Endothelial cell of umbilical vein (primary cell): ENCODE results near the gene SRBD1. TPM values are rescaled to one million over a fixed set of nuclear protein-coding genes. Genes with fewer than 3 reads are reported as not detected.

Experiments used
- BruUV-seq: library from RNA; stranded (reverse); fragments of 400-500 nt; replicated peaks from 2 replicates; lab custom pipeline; 2021; lab: Mats Ljungman, UMichigan
- CTCF ChIA-PET: fragments of 300-600, 350-600 bp; sonication (Branson Sonifier 250); formaldehyde crosslinking; loops from one replicate; lab custom pipeline; 2021; ENCODE audit warnings: antibody characterized with exemption, inconsistent platforms; lab: Charles Lee
- POLR2A ChIA-PET: fragments of 300-600, 350-600 bp; sonication (Branson Sonifier 250); formaldehyde crosslinking; loops from one replicate; lab custom pipeline; 2021; ENCODE audit warnings: antibody characterized with exemption, inconsistent platforms; lab: Charles Lee
- DNase-seq: peaks from one replicate; pipeline ENCODE4 v3.0.0-alpha.2; 2011; ENCODE audit warnings: low read depth, low spot score
- FAIRE-seq: peaks from 2 replicates; lab custom pipeline; 2011; peaks lifted over from hg19 to GRCh38; lab: Jason Lieb, UNC
- H2AFZ ChIP-seq: 2 replicates; pipeline ENCODE4 v1.6.0; 2012; ENCODE audit warnings: low read depth, low read length, control low read depth, inconsistent platforms
- H3K27ac ChIP-seq: 2 replicates; pipeline ENCODE4 v1.5.1; 2011; ENCODE audit warnings: low read depth, mild to moderate bottlenecking, control low read depth, low read length, moderate library complexity; ENCODE audit not compliant: insufficient read depth
- H3K27me3 ChIP-seq, 2 experiments: 2 replicates each; pipeline versions ENCODE4 v1.6.0 to v1.6.1; 2011; ENCODE audit warnings: low read length in 2 of 2, mixed read lengths in 1 of 2; ENCODE audit not compliant: control insufficient read depth in 2 of 2, insufficient read depth in 2 of 2
- H3K36me3 ChIP-seq, 2 experiments: 2 replicates in 1 of 2; 3 replicates in 1 of 2; pipeline ENCODE4 v1.5.1; 2011; ENCODE audit warnings: low read length in 2 of 2, mild to moderate bottlenecking in 1 of 2, moderate library complexity in 1 of 2; ENCODE audit not compliant: control insufficient read depth in 2 of 2, insufficient read depth in 2 of 2; ENCODE audit errors: extremely low read depth in 1 of 2
- H3K4me1 ChIP-seq: 3 replicates; pipeline ENCODE4 v1.5.1; 2011; ENCODE audit warnings: mild to moderate bottlenecking, low read length; ENCODE audit not compliant: control insufficient read depth, insufficient read depth; ENCODE audit errors: extremely low read depth
- H3K4me2 ChIP-seq: 2 replicates; pipeline ENCODE4 v1.6.1; 2011; ENCODE audit warnings: low read length, control low read depth, mixed read lengths; ENCODE audit not compliant: insufficient read depth
- H3K4me3 ChIP-seq, 3 experiments: fragments of 200-600 bp in 1 of 3; sonication (generic), shearing (Covaris generic) in 1 of 3; replicated peaks in 1 of 3; 2 replicates each; pipeline ENCODE4 v1.5.1; 2011 to 2016; ENCODE audit warnings: control low read depth in 3 of 3, low read length in 3 of 3, mild to moderate bottlenecking in 2 of 3, inconsistent platforms in 1 of 3, low read depth in 1 of 3, moderate library complexity in 1 of 3; ENCODE audit not compliant: insufficient read depth in 1 of 3
- H3K79me2 ChIP-seq: 2 replicates; pipeline ENCODE4 v1.6.0; 2012; ENCODE audit warnings: low read length, inconsistent platforms; ENCODE audit not compliant: control insufficient read depth, insufficient read depth
- H3K9ac ChIP-seq: replicated peaks from 2 replicates; pipeline ENCODE3; 2011; ENCODE audit warnings: low read length, control low read depth; ENCODE audit not compliant: insufficient read depth; ENCODE audit errors: extremely low read depth
- H3K9me1 ChIP-seq: replicated peaks from 3 replicates; pipeline ENCODE4 v1.6.0; 2011; ENCODE audit warnings: mild to moderate bottlenecking, low read length; ENCODE audit not compliant: control insufficient read depth, insufficient read depth; ENCODE audit errors: extremely low read depth
- H3K9me3 ChIP-seq: replicated peaks from 2 replicates; pipeline ENCODE4 v1.5.1; 2012; ENCODE audit warnings: low read length, inconsistent platforms; ENCODE audit not compliant: control insufficient read depth, insufficient read depth
- H4K20me1 ChIP-seq: replicated peaks from 2 replicates; pipeline ENCODE3; 2011; ENCODE audit warnings: mild to moderate bottlenecking, low read length; ENCODE audit not compliant: control insufficient read depth, insufficient read depth; ENCODE audit errors: extremely low read depth
- EZH2 ChIP-seq: IDR thresholded peaks from 2 replicates; pipeline ENCODE4 v1.6.1; 2012; ENCODE audit warnings: borderline replicate concordance, low read depth, mild to moderate bottlenecking, moderate library complexity, low read length, inconsistent platforms; ENCODE audit not compliant: severe bottlenecking
- GATA2 ChIP-seq: IDR thresholded peaks from 2 replicates; pipeline ENCODE4 v1.7.0; 2011; ENCODE audit warnings: low read depth, mild to moderate bottlenecking, moderate library complexity, mixed read lengths, low read length; ENCODE audit not compliant: insufficient read length, insufficient read depth
- JUN ChIP-seq: IDR thresholded peaks from 2 replicates; pipeline ENCODE4 v1.6.1; 2011; ENCODE audit warnings: borderline replicate concordance, low read depth; ENCODE audit not compliant: insufficient read length, insufficient read depth
- MAX ChIP-seq: IDR thresholded peaks from 2 replicates; pipeline ENCODE4 v1.6.1; 2011; ENCODE audit not compliant: insufficient read depth, insufficient read length
- MYC ChIP-seq: IDR thresholded peaks from one replicate; pipeline ENCODE4 v1.6.1; 2011; ENCODE audit warnings: mild to moderate bottlenecking, low read depth, low read length
- POLR2A ChIP-seq: IDR thresholded peaks from 2 replicates; pipeline ENCODE4 v1.6.1; 2012; ENCODE audit warnings: low read depth, mild to moderate bottlenecking, control low read depth, low read length
- POLR2AphosphoS5 ChIP-seq: IDR thresholded peaks from 2 replicates; pipeline ENCODE4 v1.6.1; 2012; ENCODE audit warnings: low read depth, mild to moderate bottlenecking, control low read depth, low read length, moderate library complexity; ENCODE audit not compliant: insufficient read depth
- dilution Hi-C: fragments of 300-500 bp; cut with MboI; formaldehyde crosslinking; loops from one replicate; pipeline ENCODE4 v1.15.0; 2019; ENCODE audit warnings: low sequenced_read_pairs; ENCODE audit not compliant: extremely low pct_ligation_motif_present
- intact Hi-C: fragments of 100-400 bp; cut with micrococcal nuclease; formaldehyde crosslinking; loops from one replicate; pipeline ENCODE4 v1.10.0; 2022
- polyA plus RNA-seq, 4 experiments: library from polyadenylated mRNA; depleted of rRNA in 3 of 4; stranded (reverse) in 3 of 4; unstranded in 1 of 4; fragments of >200 nt; gene quantifications; 2 replicates each; pipeline versions ENCODE4 v1.2.1 to v1.2.3, GENCODE V29; 2011 to 2012; ENCODE audit warnings: missing spikeins in 1 of 4
- total RNA-seq: library from RNA; stranded (reverse); gene quantifications from 2 replicates; pipeline ENCODE4 v1.2.3, GENCODE V29; 2021
- TF ChIP-seq, protein P1 (sequence below), 2 donors: IDR thresholded peaks; 1 replicate in 1 of 2; 2 replicates in 1 of 2; pipeline ENCODE4 v1.5.1; 2011; ENCODE audit warnings: low read length in 2 of 2, mild to moderate bottlenecking in 2 of 2, moderate library complexity in 2 of 2, control low read depth in 1 of 2, inconsistent platforms in 1 of 2, low read depth in 1 of 2; ENCODE audit not compliant: insufficient read depth in 1 of 2; ENCODE audit errors: extremely low read depth in 1 of 2

SRBD1 gene
- total and polyA plus RNA-seq, 2 donors (not counting 3 experiments of a cell fraction or from before 2014, with no cell fraction given), result 3.7 to 12.5 TPM

- ChIA-PET CTCF (interaction anchor here (0.9 to 3.8 kb wide), 2 partner anchors 80 to 523 kb away, joined by 4 to 13 read pairs; no protein-coding TSS in a partner anchor), POLR2A (no interaction called here)
- no peaks in the 10 kb centered on the region for H3K27me3 ChIP-seq
- no TSS peak for BruUV-seq
- FAIRE-seq (no peak), DNase-seq (no peak)
- no peaks in the 10 kb centered on the region for H3K9me1 ChIP-seq
- no peak overlapping the region for H3K4me3 ChIP-seq
- H3K9me3 ChIP-seq, result peaks cover 3% of the 10 kb centered on the region
- no peaks in the 10 kb centered on the region for H3K4me1 ChIP-seq
- no peak overlapping the region for H3K9ac ChIP-seq
- no peak overlapping the region for H3K4me2 ChIP-seq
- H2AFZ ChIP-seq, result no peak overlapping the region
- TF ChIP-seq, protein P1, sequence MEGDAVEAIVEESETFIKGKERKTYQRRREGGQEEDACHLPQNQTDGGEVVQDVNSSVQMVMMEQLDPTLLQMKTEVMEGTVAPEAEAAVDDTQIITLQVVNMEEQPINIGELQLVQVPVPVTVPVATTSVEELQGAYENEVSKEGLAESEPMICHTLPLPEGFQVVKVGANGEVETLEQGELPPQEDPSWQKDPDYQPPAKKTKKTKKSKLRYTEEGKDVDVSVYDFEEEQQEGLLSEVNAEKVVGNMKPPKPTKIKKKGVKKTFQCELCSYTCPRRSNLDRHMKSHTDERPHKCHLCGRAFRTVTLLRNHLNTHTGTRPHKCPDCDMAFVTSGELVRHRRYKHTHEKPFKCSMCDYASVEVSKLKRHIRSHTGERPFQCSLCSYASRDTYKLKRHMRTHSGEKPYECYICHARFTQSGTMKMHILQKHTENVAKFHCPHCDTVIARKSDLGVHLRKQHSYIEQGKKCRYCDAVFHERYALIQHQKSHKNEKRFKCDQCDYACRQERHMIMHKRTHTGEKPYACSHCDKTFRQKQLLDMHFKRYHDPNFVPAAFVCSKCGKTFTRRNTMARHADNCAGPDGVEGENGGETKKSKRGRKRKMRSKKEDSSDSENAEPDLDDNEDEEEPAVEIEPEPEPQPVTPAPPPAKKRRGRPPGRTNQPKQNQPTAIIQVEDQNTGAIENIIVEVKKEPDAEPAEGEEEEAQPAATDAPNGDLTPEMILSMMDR (IDR thresholded peaks at IDR 0.05; ENCODE audit: extremely low read depth in 1 of 2, insufficient read depth in 1 of 2, low read depth in 1 of 2, low read length in 2 of 2), result no peak
- no peak for TF ChIP-seq MAX
- no peak for TF ChIP-seq GATA2
- no peak for TF ChIP-seq JUN
- no peak for TF ChIP-seq MYC
- TF ChIP-seq POLR2A, result no peak
- TF ChIP-seq EZH2, result no peak
- TF ChIP-seq POLR2AphosphoS5, result no peak
- dilution Hi-C loops (no loop called here), intact Hi-C loops (no loop called here)
- no peaks in the 10 kb centered on the region for H3K79me2 ChIP-seq
- H3K27ac ChIP-seq, result no peak overlapping the region
- no peaks in the 10 kb centered on the region for H3K36me3 ChIP-seq
- H4K20me1 ChIP-seq, result no peaks in the 10 kb centered on the region
Observed at GRCh38 chr2:45505138-45505537, 105.9 kb downstream of the SRBD1 start.
